Heart left ventricle (tissue), 13 donors: ENCODE results near the gene CDK8.
"Not testable (repeated sequence)": the region's sequence is repeated elsewhere in the genome, so short reads cannot be mapped to it uniquely, and the experiment has no call there.

Experiments used
- CTCF ChIP-seq, 12 donors: fragments of 200-600 bp; sonication (generic) in 4 of 12; IDR thresholded peaks; one replicate each; pipeline versions ENCODE4 v1.5.0 to v1.8.0; 2018 to 2022; ENCODE audit warnings: antibody characterized with exemption in 12 of 12, mild to moderate bottlenecking in 5 of 12
- POLR2A ChIP-seq, 2 donors: fragments of 450-650 bp; IDR thresholded peaks; one replicate each; pipeline ENCODE4 v1.6.1; 2017; ENCODE audit warnings: antibody characterized with exemption in 2 of 2, mild to moderate bottlenecking in 2 of 2, moderate library complexity in 2 of 2
- donor health status: ischemic (EF 13 %, LVEDD 7.1; RV severe dilation, severe dysfunction).
- donor health status: DM: no; HTN: yes; CAD: no.
- donor health status: DM: no; HTN: no; CAD: no.
- donor health status: ischemic (EF 25% LVEDD 6.9; RV normal size, moderate dysfunction).
- donor health status: ischemic (EF 25% LVEDD 5.7; RV mildly dilated, moderate dysfunction).
- donor health status: ischemic (EF 35%, LVEDD 5.7; RV mildly dilated, moderate dysfunction).
- donor health status: nonischemic (EF 11% LVEDD 7.7; RV severe dilation, severe dysfunction).
- donor health status: DM: yes; HTN: yes; CAD: no.
- donor health status: PGD.
- donor health status: ischemic (EF 29% LVEDD 5.4; RV normal size, mild dysfunction).
- donor health status: nonischemic (EF 23%, LVEDD 6.1; RV moderate dilation, normal function).

GRCh38 chr13:26312019-26312418 lies 58.1 kb downstream of the CDK8 start:
- not testable (repeated sequence) for TF ChIP-seq CTCF, POLR2A (IDR thresholded peaks at IDR 0.05)
